Kidney capillary endothelial cell (primary cell): ENCODE results near the gene RPL7A.
"Not testable (repeated sequence)": the region's sequence is repeated elsewhere in the genome, so short reads cannot be mapped to it uniquely, and the experiment has no call there.

Experiments
- DNase-seq: peaks from one replicate; pipeline ENCODE4 v3.0.0-alpha.2; 2018; ENCODE audit warnings: low spot score

The RPL7A gene

GRCh38 chr9:133347985-133348717, at the start of gene RPL7A, which contains the start of gene MED22:
Gene RPL7A (plus strand): TSS chr9:133348218. CDS start chr9:133348244, 26 bp downstream.
Gene MED22 (minus strand): TSS chr9:133348131. CDS start chr9:133346662, 1,469 bp downstream.
- DNase-seq: peak; percentile 88

GRCh38 chr9:133299996-133300395, 48.0 kb upstream of the RPL7A start:
- DNase-seq: not testable (repeated sequence)

- DNase-seq: no peak
These were observed 46.5 kb upstream of the RPL7A start for GRCh38 chr9:133301253-133302230.

- no peak for DNase-seq
These were observed 44.5 kb upstream of the RPL7A start for GRCh38 chr9:133303266-133304157.

GRCh38 chr9:133304158-133304470, 43.9 kb upstream of the RPL7A start:
- no peak for DNase-seq

GRCh38 chr9:133304477-133305377, 43.3 kb upstream of the RPL7A start:
- no peak for DNase-seq

GRCh38 chr9:133305731-133306130, 42.3 kb upstream of the RPL7A start:
- DNase-seq: no peak

- peak; percentile 72 for DNase-seq
These were observed 41.5 kb upstream of the RPL7A start for GRCh38 chr9:133306242-133307204.

- DNase-seq: no peak
These were observed 40.7 kb upstream of the RPL7A start for GRCh38 chr9:133307301-133307700.

GRCh38 chr9:133309608-133310007, 38.4 kb upstream of the RPL7A start:
- no peak for DNase-seq

GRCh38 chr9:133315997-133316396, 32.0 kb upstream of the RPL7A start:
- no peak for DNase-seq

GRCh38 chr9:133317551-133317950, 30.5 kb upstream of the RPL7A start:
- DNase-seq: not testable (repeated sequence)

GRCh38 chr9:133320421-133320881, 27.6 kb upstream of the RPL7A start:
- DNase-seq: no peak

- no peak for DNase-seq
These were observed 26.5 kb upstream of the RPL7A start for GRCh38 chr9:133321411-133321935.

GRCh38 chr9:133322701-133323100, 25.3 kb upstream of the RPL7A start:
- no peak for DNase-seq

GRCh38 chr9:133323211-133323610, 24.8 kb upstream of the RPL7A start:
- DNase-seq: no peak

- DNase-seq: no peak
These were observed 23.9 kb upstream of the RPL7A start for GRCh38 chr9:133323991-133324703.

GRCh38 chr9:133327021-133327420, 21.0 kb upstream of the RPL7A start:
- DNase-seq: not testable (repeated sequence)
